Mesothelial cell of epicardium (in vitro differentiated cells): ENCODE results near the gene FRMD4A. TPM values are rescaled to one million over a fixed set of nuclear protein-coding genes. Genes with fewer than 3 reads are reported as not detected.
"Not testable (repeated sequence)": the region's sequence is repeated elsewhere in the genome, so short reads cannot be mapped to it uniquely, and the experiment has no call there.

Experiments
- DNase-seq, 2 experiments: peaks; one replicate each; pipeline ENCODE4 v3.0.0; 2021; ENCODE audit warnings: low spot score in 2 of 2; ENCODE audit not compliant: unreplicated experiment in 2 of 2
- H3K27ac Mint-ChIP-seq: 2 replicates; pipeline ENCODE4 v1.8.0; 2021; ENCODE audit warnings: mixed read lengths
- H3K27me3 Mint-ChIP-seq: 2 replicates; pipeline ENCODE4 v1.8.0; 2021; ENCODE audit warnings: low read depth, mixed read lengths
- H3K36me3 Mint-ChIP-seq: 2 replicates; pipeline ENCODE4 v1.8.0; 2021; ENCODE audit warnings: mixed read lengths
- H3K4me1 Mint-ChIP-seq: 2 replicates; pipeline ENCODE4 v1.8.0; 2021; ENCODE audit warnings: mixed read lengths
- H3K4me3 Mint-ChIP-seq: 2 replicates; pipeline ENCODE4 v1.8.0; 2021; ENCODE audit warnings: mild to moderate bottlenecking, moderate library complexity, mixed read lengths
- H3K9me3 Mint-ChIP-seq: 2 replicates; pipeline ENCODE4 v1.8.0; 2021; ENCODE audit warnings: mixed read lengths
- total RNA-seq: library from RNA; stranded (reverse); gene quantifications from 3 replicates; pipeline ENCODE4 v1.2.1, GENCODE V29; 2021
- TF ChIP-seq, protein P1 (sequence below): fragments of 200-600 bp; sonication (generic); IDR thresholded peaks from one replicate; pipeline ENCODE4 v1.5.0; 2021; ENCODE audit warnings: antibody characterized with exemption; ENCODE audit not compliant: unreplicated experiment

FRMD4A gene
- total RNA-seq, 1 donor from 2014 or later: 45.0 TPM

DNA sequence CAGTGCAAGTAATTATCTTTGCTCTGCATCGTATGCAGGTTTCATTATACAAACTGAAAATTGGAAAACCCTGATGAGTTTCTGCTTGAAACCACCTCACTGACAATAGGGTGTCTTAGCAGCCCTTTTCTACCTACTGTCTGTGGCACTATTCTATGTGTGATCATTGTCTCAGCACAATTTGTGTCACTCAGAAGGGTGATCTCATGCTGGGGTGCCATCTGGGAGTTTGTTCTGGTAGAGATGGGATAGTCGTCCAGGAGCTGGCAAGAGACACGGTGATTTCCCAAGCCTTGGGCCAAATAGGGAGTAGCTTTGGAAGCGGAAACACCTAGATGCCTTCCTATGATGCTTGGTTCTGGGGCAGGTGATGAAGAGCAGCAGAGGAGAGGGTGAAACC, 186.3 kb downstream of the FRMD4A start:
- H3K4me3 Mint-ChIP-seq: no peak overlapping the region

DNA sequence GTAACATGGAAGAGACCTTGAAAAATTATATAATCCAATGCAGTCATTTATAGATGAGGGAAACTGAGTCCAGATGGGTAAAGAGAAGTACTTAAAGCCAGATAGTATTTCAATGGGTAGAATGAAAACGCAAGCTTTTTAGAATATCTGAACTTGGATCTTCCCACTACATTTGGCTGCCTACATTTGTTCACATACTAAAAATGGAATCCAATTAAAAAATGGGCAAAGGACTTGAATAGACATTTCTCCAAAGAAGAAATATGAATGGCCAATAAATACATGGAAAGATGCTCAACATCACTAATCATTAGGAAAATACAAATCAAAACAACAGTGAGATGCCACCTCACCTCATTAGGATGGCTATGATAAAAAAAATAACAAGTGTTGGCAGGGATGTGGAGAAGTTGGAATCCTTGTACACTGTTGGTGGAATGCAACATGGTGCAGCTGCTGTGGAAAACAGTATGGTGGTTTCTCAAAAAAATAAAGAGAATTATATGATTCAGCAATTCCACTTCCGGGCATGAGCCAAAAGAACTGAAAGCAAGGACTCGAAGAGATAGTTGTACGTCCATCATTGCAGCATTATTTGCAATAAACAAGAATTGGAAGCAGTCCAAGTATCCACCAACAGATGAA, 188.0 kb downstream of the FRMD4A start:
- Mint-ChIP-seq H3K36me3 (no peaks in the 10 kb centered on the region), H3K4me1 (no peaks in the 10 kb centered on the region), H3K27me3 (peaks cover 48% of the 10 kb centered on the region), H3K4me3 (no peak overlapping the region), H3K9me3 (no peaks in the 10 kb centered on the region), H3K27ac (no peak overlapping the region)
- no peak for DNase-seq
- TF ChIP-seq, protein P1, sequence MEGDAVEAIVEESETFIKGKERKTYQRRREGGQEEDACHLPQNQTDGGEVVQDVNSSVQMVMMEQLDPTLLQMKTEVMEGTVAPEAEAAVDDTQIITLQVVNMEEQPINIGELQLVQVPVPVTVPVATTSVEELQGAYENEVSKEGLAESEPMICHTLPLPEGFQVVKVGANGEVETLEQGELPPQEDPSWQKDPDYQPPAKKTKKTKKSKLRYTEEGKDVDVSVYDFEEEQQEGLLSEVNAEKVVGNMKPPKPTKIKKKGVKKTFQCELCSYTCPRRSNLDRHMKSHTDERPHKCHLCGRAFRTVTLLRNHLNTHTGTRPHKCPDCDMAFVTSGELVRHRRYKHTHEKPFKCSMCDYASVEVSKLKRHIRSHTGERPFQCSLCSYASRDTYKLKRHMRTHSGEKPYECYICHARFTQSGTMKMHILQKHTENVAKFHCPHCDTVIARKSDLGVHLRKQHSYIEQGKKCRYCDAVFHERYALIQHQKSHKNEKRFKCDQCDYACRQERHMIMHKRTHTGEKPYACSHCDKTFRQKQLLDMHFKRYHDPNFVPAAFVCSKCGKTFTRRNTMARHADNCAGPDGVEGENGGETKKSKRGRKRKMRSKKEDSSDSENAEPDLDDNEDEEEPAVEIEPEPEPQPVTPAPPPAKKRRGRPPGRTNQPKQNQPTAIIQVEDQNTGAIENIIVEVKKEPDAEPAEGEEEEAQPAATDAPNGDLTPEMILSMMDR: no peak

More for the DNA sequence above, 186.3 kb downstream of the FRMD4A start:
- peaks cover 52% of the 10 kb centered on the region for H3K27me3 Mint-ChIP-seq
- DNase-seq: no peak
- H3K27ac Mint-ChIP-seq: no peak overlapping the region
- no peaks in the 10 kb centered on the region for H3K36me3 Mint-ChIP-seq
- peaks cover 3% of the 10 kb centered on the region for H3K9me3 Mint-ChIP-seq
- H3K4me1 Mint-ChIP-seq: no peaks in the 10 kb centered on the region
- TF ChIP-seq, protein P1: no peak

DNA sequence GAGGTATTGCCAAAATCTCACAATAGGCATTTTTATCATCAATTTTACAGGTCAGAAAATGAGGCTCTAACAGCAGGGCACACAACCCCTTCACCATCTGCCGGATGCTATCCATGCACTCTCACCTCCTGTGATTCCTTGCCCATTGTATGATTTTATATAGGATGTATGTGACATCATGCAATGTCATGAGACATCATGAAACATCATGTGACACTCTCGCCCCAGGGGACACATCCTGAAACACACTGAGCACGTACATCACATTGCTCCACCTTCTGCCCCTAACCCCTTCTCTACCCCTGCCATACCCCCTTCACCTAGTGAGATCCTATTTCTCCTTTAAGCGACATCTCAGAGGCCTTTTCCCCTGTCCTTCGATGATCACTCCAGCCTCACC, 189.4 kb downstream of the FRMD4A start:
- Mint-ChIP-seq H3K4me3 (no peak overlapping the region), H3K27ac (no peak overlapping the region), H3K9me3 (no peaks in the 10 kb centered on the region), H3K4me1 (no peaks in the 10 kb centered on the region), H3K27me3 (peaks cover 52% of the 10 kb centered on the region), H3K36me3 (no peaks in the 10 kb centered on the region)
- TF ChIP-seq, protein P1: no peak
- no peak for DNase-seq

DNA sequence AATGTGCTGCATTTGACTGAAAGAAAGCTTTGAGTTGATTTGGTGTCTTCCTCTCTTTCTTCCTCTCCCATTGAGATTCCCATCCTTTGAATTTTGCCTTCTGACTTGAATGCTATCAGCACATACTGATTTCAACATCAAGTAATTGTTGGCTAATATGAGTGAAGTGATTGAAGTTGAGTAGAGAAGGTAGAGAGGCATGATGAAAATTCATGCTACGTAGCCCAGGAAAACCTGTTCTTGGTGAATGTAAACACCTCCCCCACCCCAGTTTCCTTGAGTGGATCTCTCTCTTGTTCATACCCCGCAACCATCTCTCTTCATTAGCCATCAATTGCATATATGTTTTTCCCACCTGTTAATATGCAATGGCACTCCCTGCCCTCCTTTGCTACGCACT, 193.3 kb downstream of the FRMD4A start:
- TF ChIP-seq, protein P1: no peak
- no peak overlapping the region for H3K4me3 Mint-ChIP-seq
- no peak for DNase-seq
- peaks cover 33% of the 10 kb centered on the region for H3K27me3 Mint-ChIP-seq
- no peak overlapping the region for H3K27ac Mint-ChIP-seq
- no peaks in the 10 kb centered on the region for H3K9me3 Mint-ChIP-seq
- H3K4me1 Mint-ChIP-seq: no peaks in the 10 kb centered on the region
- H3K36me3 Mint-ChIP-seq: no peaks in the 10 kb centered on the region

DNA sequence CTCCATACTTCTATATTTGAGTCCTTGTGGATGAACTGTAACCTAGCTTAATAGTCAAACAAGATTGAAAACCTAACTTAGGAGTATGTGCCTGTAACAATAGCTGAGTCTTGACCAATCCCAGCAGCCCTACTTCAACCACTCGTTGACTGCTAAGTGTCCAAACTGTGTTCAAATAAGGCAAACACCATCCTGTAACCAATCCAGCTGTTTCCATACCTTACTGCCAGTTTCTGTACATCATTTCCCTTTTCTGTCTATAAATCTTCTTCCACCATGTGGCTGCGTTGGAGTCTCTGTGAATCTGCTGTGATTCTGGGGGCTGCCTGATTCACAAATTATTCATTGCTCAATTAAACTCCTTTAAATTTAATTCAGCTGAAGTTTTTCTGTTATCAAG, 195.5 kb downstream of the FRMD4A start:
- H3K27me3 Mint-ChIP-seq: peaks cover 18% of the 10 kb centered on the region
- not testable (repeated sequence) for H3K4me3 Mint-ChIP-seq, H3K9me3 Mint-ChIP-seq, H3K4me1 Mint-ChIP-seq, DNase-seq, H3K27ac Mint-ChIP-seq, H3K36me3 Mint-ChIP-seq

DNA sequence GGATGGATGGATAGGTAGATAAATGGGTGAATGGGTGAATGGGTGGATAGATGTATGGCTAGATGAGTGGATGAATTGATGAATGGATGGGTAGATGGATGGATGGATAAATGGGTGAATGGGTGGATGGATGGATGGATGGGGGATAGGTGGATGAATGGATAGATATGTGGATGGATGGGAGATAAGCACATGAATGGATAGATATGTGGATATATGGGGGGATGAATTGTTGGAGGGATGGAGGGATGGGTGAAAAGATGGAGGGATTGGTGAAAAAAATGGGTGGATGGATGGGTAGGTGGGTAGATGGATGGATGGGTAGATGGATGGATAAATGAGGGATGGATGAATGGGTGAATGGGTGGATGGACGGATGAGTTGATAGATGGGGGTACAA, 196.4 kb downstream of the FRMD4A start:
- no peaks in the 10 kb centered on the region for H3K9me3 Mint-ChIP-seq
- H3K27me3 Mint-ChIP-seq: peaks cover 18% of the 10 kb centered on the region
- no peak for DNase-seq
- H3K4me3 Mint-ChIP-seq: no peak overlapping the region
- no peak overlapping the region for H3K27ac Mint-ChIP-seq
- no peaks in the 10 kb centered on the region for H3K36me3 Mint-ChIP-seq
- TF ChIP-seq, protein P1: no peak
- no peaks in the 10 kb centered on the region for H3K4me1 Mint-ChIP-seq
